PC-3 (cell line): Measurements from ENCODE around the gene ASTN2.

Experiments used
- CTCF ChIP-seq: fragments of 300-600 bp; sonication (generic); conservative IDR thresholded peaks from 2 replicates; pipeline ENCODE4 v1.5.1; 2017; ENCODE audit warnings: antibody characterized with exemption, low read depth, mild to moderate bottlenecking, low read length
- EZH2 ChIP-seq: fragments of 300-600 bp; sonication (generic); IDR thresholded peaks from one replicate; pipeline ENCODE4 v1.6.1; 2017; ENCODE audit warnings: antibody characterized with exemption, mild to moderate bottlenecking, low read length; ENCODE audit not compliant: unreplicated experiment

- TF ChIP-seq CTCF (no peak), EZH2 (no peak)
These were observed 696.7 kb downstream of the ASTN2 start for GRCh38 chr9:116718111-116718510.
